Measurements from ENCODE around the gene DBN1. TPM values are rescaled to one million over a fixed set of nuclear protein-coding genes. Genes with fewer than 3 reads are reported as not detected.

The DBN1 gene
- total and polyA plus RNA-seq, 2 experiments from 2014 or later: 185 to 295 TPM

DNA sequence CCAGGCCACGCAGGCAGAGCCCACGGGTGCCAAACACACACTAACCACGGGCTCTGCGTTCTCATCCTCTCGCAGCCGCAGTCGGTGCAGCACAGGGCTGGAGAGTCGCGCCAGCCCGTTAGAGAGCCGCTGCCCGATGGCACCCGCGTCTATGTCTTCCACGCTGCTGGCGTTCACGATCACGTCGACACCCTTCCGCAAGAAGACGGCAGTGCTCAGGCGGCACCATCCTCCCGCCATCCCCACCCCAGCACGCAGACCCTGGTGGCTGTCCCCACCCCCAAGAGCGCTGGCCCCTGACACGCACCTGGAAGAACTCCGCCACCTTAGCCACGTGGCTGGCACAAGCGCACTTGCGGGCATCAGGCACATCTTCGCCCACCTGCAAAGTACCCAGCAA, 6.0 kb downstream of the DBN1 start:
- Histone ChIP-seq H3K36me3 (peaks cover 33% of the 10 kb centered on the region), H3K4me3 (no peak overlapping the region), H3K9me3 (ENCODE audit: low read depth) (no peaks in the 10 kb centered on the region), H3K27me3 (no peaks in the 10 kb centered on the region), H3K4me1 (ENCODE audit: low read depth) (peaks cover 9% of the 10 kb centered on the region), H3K27ac (no peak overlapping the region)
- TF ChIP-seq, protein P1, sequence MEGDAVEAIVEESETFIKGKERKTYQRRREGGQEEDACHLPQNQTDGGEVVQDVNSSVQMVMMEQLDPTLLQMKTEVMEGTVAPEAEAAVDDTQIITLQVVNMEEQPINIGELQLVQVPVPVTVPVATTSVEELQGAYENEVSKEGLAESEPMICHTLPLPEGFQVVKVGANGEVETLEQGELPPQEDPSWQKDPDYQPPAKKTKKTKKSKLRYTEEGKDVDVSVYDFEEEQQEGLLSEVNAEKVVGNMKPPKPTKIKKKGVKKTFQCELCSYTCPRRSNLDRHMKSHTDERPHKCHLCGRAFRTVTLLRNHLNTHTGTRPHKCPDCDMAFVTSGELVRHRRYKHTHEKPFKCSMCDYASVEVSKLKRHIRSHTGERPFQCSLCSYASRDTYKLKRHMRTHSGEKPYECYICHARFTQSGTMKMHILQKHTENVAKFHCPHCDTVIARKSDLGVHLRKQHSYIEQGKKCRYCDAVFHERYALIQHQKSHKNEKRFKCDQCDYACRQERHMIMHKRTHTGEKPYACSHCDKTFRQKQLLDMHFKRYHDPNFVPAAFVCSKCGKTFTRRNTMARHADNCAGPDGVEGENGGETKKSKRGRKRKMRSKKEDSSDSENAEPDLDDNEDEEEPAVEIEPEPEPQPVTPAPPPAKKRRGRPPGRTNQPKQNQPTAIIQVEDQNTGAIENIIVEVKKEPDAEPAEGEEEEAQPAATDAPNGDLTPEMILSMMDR (IDR thresholded peaks at IDR 0.05; ENCODE audit: low read depth, low read length): no peak
- DNase-seq (ENCODE audit: low read depth in 1 of 2, low spot score in 1 of 2): no peak

DNA sequence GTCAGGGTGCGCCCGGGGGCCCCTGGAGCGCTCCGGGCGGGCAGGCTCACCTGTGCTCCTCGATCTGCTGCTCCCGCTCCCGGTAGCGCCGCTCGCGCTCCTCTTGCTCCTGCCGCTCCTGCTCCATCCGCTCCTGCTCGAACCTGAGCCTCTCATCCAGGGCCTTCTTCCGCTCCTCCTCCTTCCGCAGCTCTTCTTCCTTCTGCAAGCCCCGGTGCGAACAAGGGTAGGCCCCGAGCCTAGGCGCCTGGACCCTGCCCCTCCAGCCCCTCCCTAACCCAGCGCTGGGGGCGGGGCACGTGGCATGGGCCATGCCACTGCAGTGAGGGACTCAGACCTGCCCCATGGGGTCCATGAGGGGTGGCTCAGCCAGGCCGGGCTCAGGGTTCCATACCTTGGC, 6.6 kb downstream of the DBN1 start:
- H3K27me3 ChIP-seq: no peaks in the 10 kb centered on the region
- no peak for DNase-seq (ENCODE audit: low read depth in 1 of 2, low spot score in 1 of 2)
- no peaks in the 10 kb centered on the region for H3K9me3 ChIP-seq (ENCODE audit: low read depth)
- no peak overlapping the region for H3K27ac ChIP-seq
- TF ChIP-seq, protein P1 (IDR thresholded peaks at IDR 0.05; ENCODE audit: low read depth, low read length): no peak
- no peak overlapping the region for H3K4me3 ChIP-seq
- H3K36me3 ChIP-seq: peaks cover 33% of the 10 kb centered on the region
- peaks cover 4% of the 10 kb centered on the region for H3K4me1 ChIP-seq (ENCODE audit: low read depth)

- Histone ChIP-seq H3K4me1 (ENCODE audit: low read depth) (no peaks in the 10 kb centered on the region), H3K36me3 (peaks cover 38% of the 10 kb centered on the region), H3K27me3 (no peaks in the 10 kb centered on the region), H3K9me3 (ENCODE audit: low read depth) (no peaks in the 10 kb centered on the region), H3K4me3 (no peak overlapping the region), H3K27ac (no peak overlapping the region)
- TF ChIP-seq, protein P1 (IDR thresholded peaks at IDR 0.05; ENCODE audit: low read depth, low read length): no peak
- no peak for DNase-seq (ENCODE audit: low read depth in 1 of 2, low spot score in 1 of 2)
Observed at GRCh38 chr5:177465044-177465443, 8.4 kb downstream of the DBN1 start.

- DNase-seq (ENCODE audit: low read depth in 1 of 2, low spot score in 1 of 2): no peak
- H3K27ac ChIP-seq: no peak overlapping the region
- no peaks in the 10 kb centered on the region for H3K27me3 ChIP-seq
- no peaks in the 10 kb centered on the region for H3K9me3 ChIP-seq (ENCODE audit: low read depth)
- TF ChIP-seq, protein P1 (IDR thresholded peaks at IDR 0.05; ENCODE audit: low read depth, low read length): no peak
- no peak overlapping the region for H3K4me3 ChIP-seq
- no peaks in the 10 kb centered on the region for H3K4me1 ChIP-seq (ENCODE audit: low read depth)
- H3K36me3 ChIP-seq: peaks cover 40% of the 10 kb centered on the region
Observed at GRCh38 chr5:177462021-177462670, 11.3 kb downstream of the DBN1 start.

- no peak overlapping the region for H3K27ac ChIP-seq
- DNase-seq (ENCODE audit: low read depth in 1 of 2, low spot score in 1 of 2): no peak
- peaks cover 6% of the 10 kb centered on the region for H3K4me1 ChIP-seq (ENCODE audit: low read depth)
- no peaks in the 10 kb centered on the region for H3K9me3 ChIP-seq (ENCODE audit: low read depth)
- H3K4me3 ChIP-seq: no peak overlapping the region
- no peaks in the 10 kb centered on the region for H3K27me3 ChIP-seq
- TF ChIP-seq, protein P1 (IDR thresholded peaks at IDR 0.05; ENCODE audit: low read depth, low read length): no peak
- peaks cover 20% of the 10 kb centered on the region for H3K36me3 ChIP-seq
Observed at GRCh38 chr5:177459819-177460628, 13.4 kb downstream of the DBN1 start.
